Urothelium cell line (cell line): ENCODE results near the gene DUSP10.

Experiments
- DNase-seq: peaks from one replicate; pipeline ENCODE4 v3.0.0; 2011; ENCODE audit warnings: low spot score, mixed read lengths
- FAIRE-seq: peaks from 2 replicates; lab custom pipeline; 2011; peaks lifted over from hg19 to GRCh38; lab: Jason Lieb, UNC

The DUSP10 gene

DNA sequence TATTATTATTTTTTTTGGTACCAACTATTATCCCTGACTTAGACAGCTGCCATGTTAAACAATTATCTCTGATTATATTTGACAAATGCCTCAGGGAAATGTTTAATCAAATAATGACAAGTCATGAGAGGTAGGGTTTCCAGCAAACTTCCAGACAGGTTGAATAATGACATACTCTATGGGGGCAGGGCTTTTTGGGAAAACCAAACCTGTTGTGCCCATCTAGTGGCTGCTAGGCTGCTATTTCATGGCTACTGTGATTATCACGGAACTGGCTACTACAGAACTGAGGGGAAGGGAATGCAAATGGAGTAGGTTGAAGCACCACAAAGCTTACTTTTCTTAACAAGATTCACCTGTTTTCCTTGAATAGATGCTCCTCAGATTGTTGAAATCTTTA lies 77.6 kb downstream of the DUSP10 start:
- FAIRE-seq (no peak), DNase-seq (no peak)

DNA sequence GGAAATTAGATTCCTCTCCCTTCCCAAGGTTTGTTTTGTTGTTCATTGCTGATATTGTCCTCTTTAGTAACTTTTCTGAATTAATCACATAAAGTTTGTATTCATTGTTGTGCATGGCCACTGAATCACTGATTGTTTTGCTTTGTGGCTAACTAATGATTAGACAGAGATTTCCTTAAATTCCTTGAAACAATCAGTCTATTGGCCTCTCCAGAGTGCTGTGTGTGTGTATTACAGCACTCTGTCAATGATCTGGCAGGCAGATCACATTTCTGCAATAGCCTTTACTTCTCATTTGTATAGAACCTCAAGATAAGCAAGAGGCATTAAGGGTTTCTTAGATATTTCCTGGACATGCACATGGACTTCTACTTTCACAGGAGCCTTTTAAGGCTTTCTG lies 78.6 kb downstream of the DUSP10 start:
- FAIRE-seq (no peak), DNase-seq (no peak)

DNA sequence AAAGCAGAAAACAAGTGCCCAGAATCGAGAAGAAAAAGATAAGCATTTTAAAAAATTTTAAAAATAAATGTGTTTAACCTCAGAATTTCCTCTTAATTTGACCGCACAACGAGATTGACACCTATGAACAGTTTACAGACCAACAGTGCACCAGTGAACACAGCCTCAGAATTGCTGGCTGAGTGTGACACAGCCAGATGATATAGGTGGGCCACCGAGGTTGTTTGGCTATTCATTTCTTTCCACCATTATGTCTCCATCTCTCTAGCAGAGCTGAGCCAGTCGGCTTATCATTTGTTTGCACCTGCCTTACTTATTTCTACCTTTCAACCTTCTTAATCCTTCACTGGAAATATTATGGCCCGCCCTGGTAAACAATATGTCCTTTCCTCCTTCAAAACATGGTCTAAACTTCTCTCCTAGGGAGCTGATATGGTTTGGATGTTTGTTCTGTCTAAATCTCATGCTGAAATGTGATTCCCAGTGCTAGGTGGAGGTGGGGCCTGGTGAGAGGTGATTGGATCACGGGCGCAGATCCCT lies 86.1 kb downstream of the DUSP10 start:
- no peak for FAIRE-seq
- no peak for DNase-seq
